ENCODE results near the gene GMPPB.
"Not testable (repeated sequence)": the region's sequence is repeated elsewhere in the genome, so short reads cannot be mapped to it uniquely, and the experiment has no call there.

Gene GMPPB

GRCh38 chr3:49723628-49724551 is at the start of gene GMPPB:
TSS of gene GMPPB (minus strand) at chr3:49723951. CDS start at chr3:49723726, 225 bp downstream.
- DNase-seq = peak; percentile 96
- in situ Hi-C loops (cut with MboI; ENCODE audit: low pct_unique_long_range_greater_than_20kb, low sequenced_read_pairs) = no loop called here

DNA sequence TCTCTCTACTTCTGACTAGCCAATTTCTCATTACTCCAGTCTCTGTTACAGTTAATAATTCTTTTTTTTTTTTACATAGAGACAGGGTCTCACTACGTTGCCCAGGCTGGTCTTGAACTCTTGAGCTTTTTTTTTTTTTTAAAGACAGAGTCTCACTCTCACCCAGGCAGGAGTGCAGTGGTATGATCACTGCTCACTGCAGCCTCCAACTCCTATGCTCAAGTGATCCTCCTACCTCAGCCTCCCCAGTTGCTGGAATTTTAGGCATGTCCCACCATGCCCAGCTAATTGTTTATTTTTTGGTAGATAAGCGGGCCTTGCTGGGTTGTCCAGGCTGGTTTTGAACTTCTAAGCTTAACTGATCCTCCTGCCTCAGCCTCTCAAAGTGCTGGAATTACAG is 49.0 kb upstream of the GMPPB start:
- in situ Hi-C loops (cut with MboI; ENCODE audit: low pct_unique_long_range_greater_than_20kb, low sequenced_read_pairs) = no loop called here
- no peak for DNase-seq

GRCh38 chr3:49771340-49771938 is 47.7 kb upstream of the GMPPB start:
- DNase-seq = no peak
- in situ Hi-C loops (cut with MboI; ENCODE audit: low pct_unique_long_range_greater_than_20kb, low sequenced_read_pairs) = no loop called here

DNA sequence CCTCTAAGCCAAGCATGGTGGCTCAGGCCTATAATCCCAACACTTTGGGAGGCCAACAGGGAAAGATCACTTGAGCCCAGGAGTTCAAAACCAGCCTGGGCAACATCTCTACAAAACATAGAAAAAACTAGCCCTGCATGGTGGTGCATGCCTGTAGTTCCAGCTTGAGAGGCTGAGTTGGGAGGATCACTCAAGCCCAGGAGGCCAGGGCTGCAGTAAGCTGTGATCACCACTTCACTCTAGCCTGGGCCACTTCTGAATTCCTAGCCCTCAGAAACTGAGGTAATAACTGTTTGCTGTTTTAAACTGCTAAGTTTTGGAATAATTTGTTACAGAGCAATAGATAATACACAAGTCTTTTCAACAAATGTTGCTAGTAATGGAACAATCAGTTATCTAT is 46.2 kb upstream of the GMPPB start:
- in situ Hi-C loops (cut with MboI; ENCODE audit: low pct_unique_long_range_greater_than_20kb, low sequenced_read_pairs) = no loop called here
- no peak for DNase-seq

DNA sequence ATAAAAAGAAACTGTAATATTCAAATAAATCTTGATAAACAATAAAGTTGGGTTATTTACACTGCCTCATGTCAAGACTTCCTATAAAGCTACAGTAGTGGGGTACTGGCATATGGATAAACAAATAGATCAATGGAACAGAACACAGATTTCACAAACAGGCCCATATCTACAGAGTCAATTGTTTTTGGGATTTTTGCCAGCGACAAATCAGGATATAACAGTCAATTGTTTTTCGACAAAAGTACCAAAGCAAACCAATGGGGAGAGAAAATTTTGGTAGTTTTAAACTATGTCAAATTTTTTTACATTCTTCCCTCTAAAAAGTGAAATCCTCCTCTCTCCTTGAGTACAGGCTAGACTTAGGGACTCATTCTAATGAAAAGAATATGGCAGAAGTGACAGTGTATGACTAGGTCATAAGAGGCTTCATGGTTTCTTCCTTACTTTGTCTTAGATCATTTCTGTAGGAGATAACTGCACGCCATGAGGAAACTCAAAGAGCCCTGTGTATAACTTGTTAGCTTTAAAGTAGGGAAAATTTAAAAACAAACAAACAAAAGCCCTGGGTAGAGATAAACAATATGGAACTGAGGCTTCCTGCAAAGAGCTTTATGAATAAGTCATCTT is 45.6 kb upstream of the GMPPB start:
- in situ Hi-C loops (cut with MboI; ENCODE audit: low pct_unique_long_range_greater_than_20kb, low sequenced_read_pairs) = no loop called here
- no peak for DNase-seq

DNA sequence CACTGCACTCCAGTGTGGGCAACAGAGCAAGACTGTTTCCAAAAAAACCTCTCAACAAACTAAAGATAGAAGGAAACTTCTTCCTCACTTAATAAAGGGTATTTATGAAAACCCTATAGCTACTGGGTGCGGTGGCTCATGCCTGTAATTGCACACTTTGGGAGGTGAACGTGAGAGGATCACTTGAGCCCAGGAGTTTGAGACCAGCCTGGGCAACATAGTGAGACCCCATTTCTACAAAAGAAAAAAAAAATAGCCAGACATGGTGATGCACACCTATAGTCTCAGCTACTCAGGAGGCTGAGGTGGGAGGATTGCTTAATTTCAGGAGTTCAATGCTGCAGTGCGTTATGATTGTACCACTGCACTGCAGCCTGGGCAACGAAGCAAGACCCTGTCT is 40.2 kb upstream of the GMPPB start:
- DNase-seq = no peak
- in situ Hi-C loops (cut with MboI; ENCODE audit: low pct_unique_long_range_greater_than_20kb, low sequenced_read_pairs) = no loop called here

DNA sequence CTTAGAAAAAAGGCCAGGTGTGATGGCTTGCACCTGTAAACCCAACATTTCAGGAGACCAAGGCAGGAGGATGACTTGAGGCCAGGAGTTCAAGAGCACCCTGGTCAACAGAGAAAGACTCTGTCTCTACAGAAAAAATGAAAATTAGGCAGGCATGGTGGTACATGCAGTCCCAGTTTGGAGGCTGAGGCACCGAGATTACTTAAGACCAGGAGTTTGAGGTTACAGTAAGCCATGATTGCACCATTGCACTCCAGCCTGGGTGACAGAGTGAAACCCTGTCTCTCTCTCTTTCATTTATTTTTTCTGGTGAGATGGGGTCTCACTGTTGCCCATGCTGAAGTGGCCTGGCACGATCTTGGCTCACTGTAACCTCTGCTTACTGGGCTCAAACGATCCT is 37.9 kb upstream of the GMPPB start:
- in situ Hi-C loops (cut with MboI; ENCODE audit: low pct_unique_long_range_greater_than_20kb, low sequenced_read_pairs) = no loop called here
- DNase-seq = no peak

DNA sequence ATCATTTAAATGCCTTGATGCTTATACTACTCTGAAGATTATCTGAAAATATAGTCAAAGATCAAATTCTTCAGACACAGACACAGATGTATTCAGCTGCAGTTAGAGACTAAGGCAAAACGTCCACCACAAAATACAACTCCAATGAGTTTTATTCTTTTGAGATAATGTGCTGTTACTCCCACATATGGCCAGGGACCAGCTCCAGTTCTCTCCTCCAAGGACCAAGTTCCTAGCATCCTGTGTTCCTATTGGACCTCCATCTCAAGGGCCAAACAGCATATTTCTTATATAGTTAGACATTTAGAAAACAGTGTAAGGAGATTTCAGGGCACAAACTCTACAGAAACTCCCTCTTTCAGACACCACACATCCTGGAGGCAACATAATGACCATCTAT is 35.5 kb upstream of the GMPPB start:
- in situ Hi-C loops (cut with MboI; ENCODE audit: low pct_unique_long_range_greater_than_20kb, low sequenced_read_pairs) = no loop called here
- DNase-seq = no peak

DNA sequence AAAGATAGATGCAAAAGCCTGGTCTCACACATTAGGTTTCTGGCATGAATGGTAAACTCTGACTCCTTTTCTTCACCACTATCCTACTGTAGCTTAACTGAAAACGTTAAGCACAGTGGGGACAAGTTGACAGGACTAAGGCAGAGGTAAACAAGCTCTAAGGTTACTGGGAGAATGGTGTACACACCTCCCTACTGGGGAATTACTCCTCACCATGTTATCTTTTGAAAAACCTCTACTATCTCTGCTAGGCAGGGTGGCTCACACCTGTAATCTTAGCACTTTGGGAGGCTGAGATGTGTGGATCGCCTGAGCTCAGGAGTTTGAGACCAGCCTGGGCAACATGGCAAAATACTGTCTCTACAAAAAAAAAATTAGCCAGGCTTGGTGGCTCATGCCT is 33.4 kb upstream of the GMPPB start:
- no peak for DNase-seq
- in situ Hi-C loops (cut with MboI; ENCODE audit: low pct_unique_long_range_greater_than_20kb, low sequenced_read_pairs) = no loop called here

- no peak for DNase-seq
- in situ Hi-C loops (cut with MboI; ENCODE audit: low pct_unique_long_range_greater_than_20kb, low sequenced_read_pairs) = no loop called here
Measured at GRCh38 chr3:49756036-49756435, 32.3 kb upstream of the GMPPB start.

DNA sequence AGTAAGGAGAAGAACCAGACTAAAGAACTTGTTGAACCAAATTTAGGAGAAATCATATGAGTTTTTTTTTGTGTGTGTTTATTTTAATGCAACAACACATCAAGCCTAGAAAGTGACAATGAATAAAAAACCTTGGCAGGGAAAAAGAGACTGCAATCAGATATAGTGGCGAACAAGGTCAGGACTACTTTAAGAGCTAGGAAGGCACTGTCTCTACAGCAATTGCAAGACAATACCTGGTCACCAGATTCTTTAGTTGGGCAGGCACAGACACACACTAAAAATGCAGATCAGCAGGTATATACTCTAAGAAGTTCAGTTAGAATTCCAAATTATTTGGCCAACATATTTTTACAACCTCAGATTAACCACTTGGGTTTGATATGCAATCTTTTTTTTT is 30.8 kb upstream of the GMPPB start:
- no peak for DNase-seq
- in situ Hi-C loops (cut with MboI; ENCODE audit: low pct_unique_long_range_greater_than_20kb, low sequenced_read_pairs) = no loop called here

GRCh38 chr3:49751501-49751900 is 27.8 kb upstream of the GMPPB start:
- no peak for DNase-seq
- in situ Hi-C loops (cut with MboI; ENCODE audit: low pct_unique_long_range_greater_than_20kb, low sequenced_read_pairs) = no loop called here

DNA sequence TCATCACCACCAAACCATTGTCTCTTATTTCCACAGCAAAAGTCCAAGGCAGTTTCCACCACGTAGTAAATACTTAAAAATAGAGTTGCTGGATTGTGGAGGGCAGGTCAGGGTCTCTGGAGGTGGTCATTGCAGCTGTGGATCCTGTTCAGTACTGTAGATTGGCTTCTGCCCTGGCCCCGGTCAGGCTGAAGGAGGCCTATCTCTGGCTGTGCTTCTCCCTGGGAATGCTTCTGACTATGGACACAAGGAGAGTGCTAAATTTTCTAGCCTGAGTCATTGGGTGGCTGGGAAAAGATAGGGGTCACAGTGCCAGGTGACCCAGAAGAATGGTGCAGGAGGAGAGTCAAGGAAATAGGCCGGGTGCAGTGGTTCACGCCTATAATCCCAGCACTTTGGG is 26.3 kb upstream of the GMPPB start:
- no peak for DNase-seq
- in situ Hi-C loops (cut with MboI; ENCODE audit: low pct_unique_long_range_greater_than_20kb, low sequenced_read_pairs) = no loop called here

DNA sequence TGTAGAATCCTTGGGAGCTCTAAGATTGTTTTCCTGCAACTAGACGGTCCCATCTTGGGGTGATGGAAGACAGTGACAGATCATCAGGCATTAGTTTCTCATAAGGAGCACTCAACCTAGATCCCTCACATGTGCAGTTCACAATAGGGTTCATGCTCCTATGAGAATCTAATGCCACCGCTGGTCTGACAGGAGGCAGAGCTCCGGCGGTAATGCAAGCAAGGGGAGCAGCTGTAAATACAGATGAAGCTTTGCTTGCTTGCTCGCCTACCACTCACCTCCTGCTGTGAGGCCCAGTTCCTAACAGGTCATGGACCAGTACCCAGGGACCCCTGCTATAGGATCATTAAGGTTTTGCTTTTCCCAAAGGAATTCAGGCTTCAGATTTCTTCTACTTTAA is 25.1 kb upstream of the GMPPB start:
- DNase-seq; in situ Hi-C loops (cut with MboI; ENCODE audit: low pct_unique_long_range_greater_than_20kb, low sequenced_read_pairs): not testable (repeated sequence)

DNA sequence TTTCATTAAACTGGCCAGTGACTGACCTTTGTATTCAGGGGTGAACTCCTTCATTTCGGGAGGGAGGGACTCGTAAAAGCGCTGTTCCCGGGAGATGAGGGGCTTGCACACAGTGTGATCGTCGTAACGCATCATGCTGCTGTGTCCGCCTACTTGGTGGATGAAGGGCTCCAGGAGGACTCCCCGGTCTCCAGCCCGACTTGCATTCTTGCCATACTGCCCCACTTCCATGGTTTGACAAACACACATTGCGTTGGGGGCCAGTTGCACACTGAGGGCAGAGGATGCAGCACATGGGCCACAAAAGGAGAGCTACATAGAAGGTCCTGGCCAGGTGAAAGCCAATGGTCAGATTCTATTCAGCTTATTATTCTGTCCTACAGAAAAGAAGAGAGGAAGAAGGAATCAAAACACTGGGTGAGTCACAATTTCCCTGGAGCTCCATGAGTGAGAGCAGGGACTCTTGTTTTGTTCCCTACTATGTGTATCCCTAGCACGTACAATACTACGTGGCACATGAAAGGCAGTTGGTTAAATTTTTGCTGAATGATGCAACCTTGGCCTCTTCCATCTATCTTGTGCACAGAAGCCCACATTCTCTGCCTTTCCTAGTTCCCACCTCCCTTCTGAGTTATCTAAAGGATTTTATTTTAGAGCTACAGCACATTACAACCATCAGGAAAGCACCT is 24.2 kb upstream of the GMPPB start:
- DNase-seq = no peak
- in situ Hi-C loops (cut with MboI; ENCODE audit: low pct_unique_long_range_greater_than_20kb, low sequenced_read_pairs) = no loop called here

GRCh38 chr3:49745986-49746385 is 22.2 kb upstream of the GMPPB start:
- no peak for DNase-seq
- in situ Hi-C loops (cut with MboI; ENCODE audit: low pct_unique_long_range_greater_than_20kb, low sequenced_read_pairs) = no loop called here

DNA sequence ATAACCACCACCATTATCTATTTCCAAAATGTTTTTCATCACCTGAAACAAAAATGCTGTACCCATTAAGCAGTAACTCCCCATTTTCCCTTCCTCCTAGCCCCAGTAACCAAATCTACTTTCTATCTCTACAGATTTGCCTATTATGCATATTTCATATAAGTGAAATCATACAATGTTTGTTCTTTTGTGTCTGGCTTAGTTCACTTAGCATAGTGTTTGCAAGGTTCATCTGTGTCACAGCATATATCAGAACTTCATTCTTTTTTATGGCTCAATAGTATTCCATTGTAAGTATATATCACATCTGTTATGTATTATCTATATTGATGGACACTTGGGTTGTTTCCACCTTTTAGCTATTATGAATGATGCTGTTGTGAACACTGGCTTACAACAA is 16.7 kb upstream of the GMPPB start:
- in situ Hi-C loops (cut with MboI; ENCODE audit: low pct_unique_long_range_greater_than_20kb, low sequenced_read_pairs) = no loop called here
- no peak for DNase-seq

DNA sequence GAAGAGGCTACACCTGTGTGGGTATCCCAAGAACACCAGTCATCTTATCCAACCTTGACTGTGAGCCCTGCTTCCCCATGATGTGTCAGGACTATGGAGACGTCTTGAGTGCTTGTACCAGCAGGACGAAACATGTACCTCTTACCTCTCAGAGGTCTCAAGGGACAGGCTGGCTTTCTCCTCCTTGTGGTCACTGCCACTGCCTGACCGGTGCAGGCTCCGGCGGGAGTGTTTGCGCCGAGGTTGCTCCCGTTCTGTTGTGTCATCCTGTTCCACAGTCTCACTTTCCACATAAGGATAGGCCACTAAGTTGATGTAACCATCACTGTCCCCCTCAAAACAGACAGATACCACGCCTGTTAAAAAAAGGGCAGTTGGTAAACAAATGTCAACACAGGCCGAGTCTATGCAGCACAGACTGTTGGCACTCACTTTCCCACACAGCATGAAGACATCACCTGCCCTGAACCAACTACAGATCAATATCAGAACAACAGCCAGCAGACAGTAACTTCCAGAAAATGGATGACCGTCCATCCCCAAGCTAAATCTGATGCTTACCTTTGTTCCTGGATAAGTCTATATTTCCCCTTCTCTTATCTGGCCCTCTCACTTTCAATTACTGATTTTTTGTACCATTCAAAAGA is 14.4 kb upstream of the GMPPB start:
- in situ Hi-C loops (cut with MboI; ENCODE audit: low pct_unique_long_range_greater_than_20kb, low sequenced_read_pairs) = no loop called here
- DNase-seq = no peak

DNA sequence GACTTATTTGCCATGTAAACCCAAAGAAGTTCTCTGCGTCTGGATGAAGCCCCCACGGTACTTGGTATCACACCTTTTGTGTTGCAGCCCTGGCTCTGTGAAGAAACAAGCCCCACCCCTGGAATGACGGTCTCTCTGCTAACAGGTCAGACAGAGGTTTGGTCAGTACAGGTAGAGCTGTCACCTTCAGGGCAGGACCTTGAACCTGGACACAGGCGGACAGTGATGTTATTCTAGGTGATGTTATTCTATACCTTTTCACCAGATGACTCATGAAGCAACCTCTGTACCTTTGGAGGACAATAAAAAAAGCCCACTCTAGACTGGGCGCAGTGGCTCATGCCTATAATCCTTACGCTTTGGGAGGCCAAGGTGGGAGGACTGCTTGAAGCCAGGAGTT is 11.0 kb upstream of the GMPPB start:
- in situ Hi-C loops (cut with MboI; ENCODE audit: low pct_unique_long_range_greater_than_20kb, low sequenced_read_pairs) = no loop called here
- no peak for DNase-seq
